ENCODE measurements around the gene SMYD1.
"Not testable (repeated sequence)": the region's sequence is repeated elsewhere in the genome, so short reads cannot be mapped to it uniquely, and the experiment has no call there.

SMYD1 gene

GRCh38 chr2:88067598-88067997, at the start of gene SMYD1:
Gene SMYD1, plus strand, starts transcription at chr2:88067825. Its CDS starts 40 bp downstream, at chr2:88067865.
- in situ Hi-C loops (cut with HindIII; ENCODE audit: low sequenced_read_pairs) = no loop called here

GRCh38 chr2:88018077-88018805, 49.4 kb upstream of the SMYD1 start:
- in situ Hi-C loops (cut with HindIII; ENCODE audit: low sequenced_read_pairs) = not testable (repeated sequence)

DNA sequence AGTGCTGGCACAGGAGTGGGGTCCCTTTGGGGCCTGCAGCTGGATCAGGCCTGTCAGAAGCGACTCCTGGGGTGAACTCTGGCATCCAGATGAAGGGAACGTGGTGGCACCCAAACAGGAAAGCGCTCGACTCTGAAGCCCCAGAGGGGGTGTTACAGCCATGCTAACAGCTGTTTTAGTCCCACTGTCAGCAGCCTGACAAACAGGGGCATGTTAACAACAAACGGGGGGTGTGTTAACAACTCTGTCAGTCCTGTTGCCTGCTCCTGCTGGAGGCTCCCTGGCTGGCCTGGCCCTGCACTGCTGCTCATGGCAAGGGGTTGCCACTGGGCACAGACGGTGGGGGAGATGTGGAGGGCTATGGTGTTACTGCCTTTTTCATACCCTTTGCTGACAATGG, 48.7 kb upstream of the SMYD1 start:
- in situ Hi-C loops (cut with HindIII; ENCODE audit: low sequenced_read_pairs) = no loop called here

- in situ Hi-C loops (cut with HindIII; ENCODE audit: low sequenced_read_pairs) = no loop called here
Observed at GRCh38 chr2:88019985-88020384, 47.6 kb upstream of the SMYD1 start.

DNA sequence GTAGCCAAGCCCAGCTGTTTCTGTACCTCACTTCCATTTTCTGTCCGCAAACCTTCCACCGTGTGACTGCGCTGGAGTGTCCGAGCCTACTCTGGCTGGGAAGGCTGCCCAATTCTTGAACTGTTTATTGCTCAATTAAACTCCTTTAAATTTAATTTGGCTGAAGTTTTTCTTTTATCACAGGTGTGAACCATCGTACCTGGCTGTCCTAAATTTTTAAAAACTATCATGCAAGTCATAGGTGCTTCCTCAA, 45.0 kb upstream of the SMYD1 start:
- in situ Hi-C loops (cut with HindIII; ENCODE audit: low sequenced_read_pairs) = no loop called here

- in situ Hi-C loops (cut with HindIII; ENCODE audit: low sequenced_read_pairs) = no loop called here
Observed at GRCh38 chr2:88024509-88024908, 43.1 kb upstream of the SMYD1 start.

DNA sequence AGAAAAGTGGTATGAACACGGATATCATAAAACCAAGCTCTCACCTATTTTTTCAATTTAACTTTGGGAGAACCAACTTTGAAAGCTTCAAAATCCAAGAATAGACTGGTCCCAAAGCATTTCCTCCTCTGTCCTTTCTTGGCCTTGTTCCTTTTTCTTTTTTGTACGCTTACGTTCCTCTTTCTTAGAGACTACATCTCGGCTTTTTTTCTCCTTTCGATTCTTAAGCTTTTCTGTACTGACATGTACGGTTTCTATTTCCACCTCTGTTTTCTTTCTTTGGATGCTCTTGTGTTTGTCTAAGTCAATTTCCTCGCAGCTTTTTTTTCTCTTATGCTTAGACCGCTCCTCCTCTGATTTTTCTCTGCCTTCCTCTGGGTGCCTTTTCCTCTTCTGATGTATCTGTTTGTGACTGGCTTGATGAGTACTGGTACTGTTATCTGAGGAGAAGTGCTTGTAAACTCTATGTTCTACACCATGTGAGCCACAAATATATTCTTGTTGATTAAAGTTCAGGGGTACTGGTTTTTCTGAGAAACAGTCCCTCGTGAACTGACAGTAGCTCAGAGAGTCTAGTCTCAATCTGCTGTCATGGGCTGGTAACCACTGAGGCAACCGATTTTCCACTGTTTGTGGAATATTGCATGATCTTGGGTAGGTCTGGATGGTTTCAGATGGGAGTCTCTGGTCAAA, 39.8 kb upstream of the SMYD1 start:
- in situ Hi-C loops (cut with HindIII; ENCODE audit: low sequenced_read_pairs) = no loop called here

GRCh38 chr2:88028931-88029330, 38.7 kb upstream of the SMYD1 start:
- in situ Hi-C loops (cut with HindIII; ENCODE audit: low sequenced_read_pairs) = no loop called here

GRCh38 chr2:88032070-88032702, 35.4 kb upstream of the SMYD1 start:
- in situ Hi-C loops (cut with HindIII; ENCODE audit: low sequenced_read_pairs) = no loop called here

GRCh38 chr2:88036182-88036581, 31.4 kb upstream of the SMYD1 start:
- in situ Hi-C loops (cut with HindIII; ENCODE audit: low sequenced_read_pairs) = no loop called here

DNA sequence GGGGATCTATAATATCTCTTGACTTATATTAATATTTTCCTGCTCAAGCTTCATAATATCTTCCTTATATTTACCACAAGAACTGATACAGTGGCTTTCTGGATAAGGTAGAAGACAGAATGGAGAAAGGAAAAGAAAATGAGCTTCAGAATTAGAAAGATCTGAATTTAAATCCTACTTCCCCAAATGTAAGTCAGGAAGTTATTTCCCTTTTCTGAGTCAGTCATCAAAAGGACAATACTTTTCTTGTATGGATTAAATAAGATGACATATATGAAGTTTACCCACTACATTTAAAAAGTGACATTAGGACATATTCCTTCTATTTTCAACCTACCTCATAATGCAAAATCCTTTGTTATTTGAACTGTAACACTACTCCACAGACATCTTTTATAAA, 31.0 kb upstream of the SMYD1 start:
- in situ Hi-C loops (cut with HindIII; ENCODE audit: low sequenced_read_pairs) = no loop called here

DNA sequence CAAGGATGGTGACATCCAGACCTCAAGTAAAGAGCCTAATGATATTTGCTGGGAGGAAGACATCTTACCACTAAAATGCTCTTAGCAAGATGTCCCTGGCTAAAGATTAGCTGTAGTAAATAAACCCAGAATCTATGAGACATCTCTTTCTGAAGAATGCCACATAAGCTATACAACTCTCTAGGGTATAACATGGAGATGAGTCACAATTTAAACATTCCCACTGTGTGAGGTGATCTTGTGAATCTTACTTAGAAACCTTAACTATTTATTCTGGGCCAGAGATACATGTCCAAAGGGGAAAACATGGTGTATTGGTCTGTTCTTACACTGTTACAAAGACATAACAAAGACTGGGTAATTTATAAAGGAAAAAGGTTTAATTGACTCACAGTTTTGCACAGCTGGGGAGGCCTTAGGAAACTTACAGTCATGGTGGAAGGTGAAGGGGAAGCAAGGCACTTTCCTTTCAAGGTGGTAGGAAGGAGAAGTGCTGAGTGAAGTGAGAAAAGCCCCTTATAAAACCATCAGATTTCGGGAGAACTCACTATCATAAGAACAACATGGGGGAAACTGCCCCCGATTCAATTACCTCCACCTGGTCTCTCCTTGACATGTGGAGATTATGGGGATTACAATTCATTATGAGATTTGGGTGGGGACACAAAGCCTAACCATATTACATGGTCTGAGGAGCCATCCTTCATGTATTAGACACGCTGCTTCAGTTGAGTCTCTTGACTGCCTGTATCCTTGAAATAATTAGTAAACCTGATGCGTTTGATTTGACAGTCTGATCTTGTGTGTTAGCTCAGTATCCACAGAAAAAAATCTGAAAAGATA, 29.1 kb upstream of the SMYD1 start:
- in situ Hi-C loops (cut with HindIII; ENCODE audit: low sequenced_read_pairs) = no loop called here

GRCh38 chr2:88042476-88042875, 25.1 kb upstream of the SMYD1 start:
- in situ Hi-C loops (cut with HindIII; ENCODE audit: low sequenced_read_pairs) = no loop called here

GRCh38 chr2:88045561-88045960, 22.1 kb upstream of the SMYD1 start:
- in situ Hi-C loops (cut with HindIII; ENCODE audit: low sequenced_read_pairs) = not testable (repeated sequence)

GRCh38 chr2:88048541-88048940, 19.1 kb upstream of the SMYD1 start:
- in situ Hi-C loops (cut with HindIII; ENCODE audit: low sequenced_read_pairs) = no loop called here

DNA sequence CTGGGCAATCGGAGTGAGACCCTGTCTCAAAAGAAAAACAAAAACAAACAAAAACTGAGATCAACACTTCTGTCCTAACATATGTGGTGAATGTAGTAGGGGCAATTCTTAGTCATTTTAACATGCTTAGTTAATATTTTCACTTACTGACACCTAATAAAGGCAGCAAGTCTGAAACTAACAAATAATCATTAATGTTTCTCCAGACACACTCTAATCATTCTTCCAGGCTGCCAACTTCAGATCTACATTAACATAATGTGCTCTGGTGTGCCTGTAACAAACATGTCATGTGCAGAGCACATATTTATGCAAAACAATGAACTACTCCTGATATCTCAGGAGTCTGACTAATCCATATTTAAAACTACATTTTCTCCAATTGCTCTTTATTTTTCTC, 18.0 kb upstream of the SMYD1 start:
- in situ Hi-C loops (cut with HindIII; ENCODE audit: low sequenced_read_pairs) = no loop called here

- in situ Hi-C loops (cut with HindIII; ENCODE audit: low sequenced_read_pairs) = no loop called here
Observed at GRCh38 chr2:88051792-88052191, 15.8 kb upstream of the SMYD1 start.

DNA sequence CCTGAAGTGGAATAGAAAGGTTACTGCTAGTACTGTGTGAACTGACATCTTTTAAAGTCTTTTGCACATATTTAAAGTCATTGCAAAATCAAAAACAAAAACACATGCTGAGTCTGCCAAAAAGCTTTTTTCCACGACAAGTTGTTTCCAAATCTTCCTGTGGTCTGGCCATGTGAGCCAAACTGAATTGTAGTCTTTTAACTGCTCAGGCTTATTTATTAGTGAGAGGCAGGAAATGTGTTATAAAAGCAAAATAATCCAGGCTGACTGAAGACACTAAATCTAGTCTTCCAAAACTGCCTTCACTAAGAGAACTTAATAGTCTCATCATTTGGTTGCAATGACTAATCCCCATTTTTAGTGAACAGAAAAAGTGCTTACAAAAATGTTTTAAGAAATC, 14.3 kb upstream of the SMYD1 start:
- in situ Hi-C loops (cut with HindIII; ENCODE audit: low sequenced_read_pairs) = no loop called here

DNA sequence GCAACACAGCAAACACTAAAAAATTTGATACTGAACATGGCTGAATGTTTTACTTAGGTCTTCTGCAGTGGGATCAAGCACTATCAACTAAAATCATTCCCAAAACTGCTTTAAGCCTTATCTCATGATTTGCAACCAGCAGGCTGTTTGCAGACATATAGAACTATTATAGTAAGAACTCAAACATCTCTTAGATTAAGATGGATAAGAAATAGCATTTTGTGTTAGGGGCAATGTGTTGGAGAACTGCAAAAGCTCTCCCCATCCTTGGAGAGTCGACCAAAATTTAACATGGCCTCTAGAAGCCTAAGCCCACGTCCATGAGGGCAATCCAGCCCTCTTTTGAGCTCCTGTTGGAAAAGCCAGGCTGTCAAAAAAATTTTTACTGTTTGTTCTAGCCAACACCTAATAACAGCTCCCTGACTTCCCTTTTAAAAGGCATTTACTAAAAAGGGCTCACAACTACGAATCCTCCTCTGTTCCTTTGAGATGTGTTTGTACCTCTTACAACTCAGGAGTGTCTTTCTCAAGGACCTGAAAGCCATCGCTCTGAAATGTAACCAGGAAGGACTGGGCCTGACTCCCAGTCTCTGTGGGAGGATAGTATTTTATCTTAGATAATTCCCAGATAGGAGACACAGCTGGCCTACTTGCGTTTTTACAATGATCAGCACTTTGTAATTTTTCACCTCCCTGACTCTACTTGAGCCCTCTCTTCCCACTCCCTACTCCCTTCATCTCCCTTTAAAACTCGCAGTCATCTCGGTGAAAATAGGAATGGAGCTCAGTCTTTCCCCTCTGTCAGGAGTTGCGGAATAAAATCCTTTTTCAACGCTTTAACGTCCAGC, 13.5 kb upstream of the SMYD1 start:
- in situ Hi-C loops (cut with HindIII; ENCODE audit: low sequenced_read_pairs) = no loop called here

- in situ Hi-C loops (cut with HindIII; ENCODE audit: low sequenced_read_pairs) = no loop called here
Observed at GRCh38 chr2:88054782-88055370, 12.7 kb upstream of the SMYD1 start.

All from DLD1 (cell line).